Liver (tissue), 9 donors: ENCODE data around the gene GRB2. TPM values are rescaled to one million over a fixed set of nuclear protein-coding genes. Genes with fewer than 3 reads are reported as not detected.
"Not testable (repeated sequence)": the region's sequence is repeated elsewhere in the genome, so short reads cannot be mapped to it uniquely, and the experiment has no call there.

Source experiments
- DNase-seq: peaks from one replicate; pipeline ENCODE4 v3.0.0-alpha.2; 2017; ENCODE audit warnings: low spot score
- H3K27ac ChIP-seq, 2 donors: one replicate each; pipeline ENCODE4 v1.7.0; 2013; ENCODE audit warnings: inconsistent platforms in 2 of 2, low read length in 2 of 2, control low read depth in 1 of 2, low read depth in 1 of 2, mild to moderate bottlenecking in 1 of 2
- H3K27me3 ChIP-seq, 4 donors: one replicate each; pipeline versions ENCODE4 v1.6.1 to v1.7.0; 2013; ENCODE audit warnings: low read length in 3 of 4, inconsistent platforms in 1 of 4, mild to moderate bottlenecking in 1 of 4, moderate library complexity in 1 of 4; ENCODE audit not compliant: control insufficient read depth in 4 of 4, insufficient read depth in 4 of 4
- H3K36me3 ChIP-seq, 4 donors: one replicate each; pipeline versions ENCODE4 v1.6.1 to v1.7.0; 2013; ENCODE audit warnings: low read length in 3 of 4, mild to moderate bottlenecking in 3 of 4, low read depth in 1 of 4, moderate library complexity in 1 of 4; ENCODE audit not compliant: control insufficient read depth in 4 of 4, insufficient read depth in 3 of 4
- H3K4me1 ChIP-seq, 4 donors: one replicate each; pipeline versions ENCODE4 v1.6.1 to v1.7.0; 2013; ENCODE audit warnings: low read length in 3 of 4, mild to moderate bottlenecking in 3 of 4, moderate library complexity in 1 of 4; ENCODE audit not compliant: control insufficient read depth in 4 of 4, insufficient read depth in 4 of 4
- H3K4me3 ChIP-seq, 3 donors: one replicate each; pipeline versions ENCODE4 v1.6.1 to v1.7.0; 2013; ENCODE audit warnings: low read length in 3 of 3, control low read depth in 1 of 3, low read depth in 1 of 3, mild to moderate bottlenecking in 1 of 3
- H3K9ac ChIP-seq, 2 donors: one replicate each; pipeline ENCODE4 v1.7.0; 2013; ENCODE audit warnings: low read length in 2 of 2, mild to moderate bottlenecking in 2 of 2, moderate library complexity in 2 of 2, control low read depth in 1 of 2, low read depth in 1 of 2
- H3K9me3 ChIP-seq, 4 donors: one replicate each; pipeline versions ENCODE4 v1.6.1 to v1.7.0; 2013; ENCODE audit warnings: low read length in 3 of 4; ENCODE audit not compliant: control insufficient read depth in 4 of 4
- EGR1 ChIP-seq, 2 donors: IDR thresholded peaks; 2 replicates each; pipeline ENCODE4 v1.6.1; 2016 to 2018; ENCODE audit warnings: antibody characterized with exemption in 2 of 2, low read depth in 2 of 2
- FOXA1 ChIP-seq: IDR thresholded peaks from 2 replicates; pipeline ENCODE4 v1.6.1; 2016; ENCODE audit warnings: antibody characterized with exemption
- GABPA ChIP-seq, 2 donors: IDR thresholded peaks in 1 of 2; conservative IDR thresholded peaks in 1 of 2; 2 replicates each; pipeline ENCODE4 v1.6.1; 2016; ENCODE audit warnings: antibody characterized with exemption in 2 of 2, mild to moderate bottlenecking in 1 of 2, moderate library complexity in 1 of 2
- HNF4A ChIP-seq, 2 donors: conservative IDR thresholded peaks; 2 replicates each; pipeline ENCODE4 v1.6.1; 2016; ENCODE audit warnings: antibody characterized with exemption in 2 of 2, mild to moderate bottlenecking in 2 of 2
- JUND ChIP-seq, 2 donors: IDR thresholded peaks; 2 replicates each; pipeline ENCODE4 v1.6.1; 2016; ENCODE audit warnings: antibody characterized with exemption in 2 of 2
- RAD21 ChIP-seq, 2 donors: IDR thresholded peaks; 2 replicates each; pipeline ENCODE4 v1.6.1; 2016; ENCODE audit warnings: antibody characterized with exemption in 2 of 2, mild to moderate bottlenecking in 2 of 2
- RXRA ChIP-seq, 2 donors: IDR thresholded peaks; 2 replicates each; pipeline ENCODE4 v1.6.1; 2017 to 2018; ENCODE audit warnings: antibody characterized with exemption in 2 of 2, mild to moderate bottlenecking in 1 of 2
- TAF1 ChIP-seq: conservative IDR thresholded peaks from 2 replicates; pipeline ENCODE4 v1.6.1; 2016; ENCODE audit warnings: antibody characterized with exemption, mild to moderate bottlenecking
- YY1 ChIP-seq: IDR thresholded peaks from 2 replicates; pipeline ENCODE4 v1.6.1; 2016; ENCODE audit warnings: antibody characterized with exemption, mild to moderate bottlenecking
- WGBS: extraction: QIAGEN DNeasy Blood & Tissue Kit; methylation state at CpG from one replicate; pipeline ENCODE4 v1.1.7; 2013; 5-methylcytosine and 5-hydroxymethylcytosine counted together
- polyA plus RNA-seq, 2 donors: library from polyadenylated mRNA; stranded (reverse) in 1 of 2; unstranded in 1 of 2; fragments of 200-250 nt in 1 of 2; fragments of >200 nt in 1 of 2; fragmentation: Nextera tagmentation in 1 of 2; extraction: Ambion mirVana in 1 of 2; gene quantifications; one replicate each; pipeline versions ENCODE4 v1.2.1 to v1.2.3, GENCODE V29; 2013 to 2015
- total RNA-seq, 2 donors: library from RNA; depleted of rRNA; stranded (reverse); fragments of >200 nt; gene quantifications; one replicate each; pipeline ENCODE4 v1.2.3, GENCODE V29; 2014
- TF ChIP-seq, protein P1 (sequence below): IDR thresholded peaks from 2 replicates; pipeline ENCODE4 v1.6.1; 2016; ENCODE audit warnings: antibody characterized with exemption
- TF ChIP-seq, protein P2 (sequence below): IDR thresholded peaks from 2 replicates; pipeline ENCODE4 v1.6.1; 2016; ENCODE audit warnings: antibody characterized with exemption
- TF ChIP-seq, protein P3 (sequence below): IDR thresholded peaks from 2 replicates; pipeline ENCODE4 v1.6.1; 2016; ENCODE audit warnings: antibody characterized with exemption
- TF ChIP-seq, protein P4 (sequence below): fragments of 150-350 bp; IDR thresholded peaks from 2 replicates; pipeline ENCODE4 v1.5.1; 2017; ENCODE audit warnings: improper control_type of control experiment, low read depth, low read length; ENCODE audit not compliant: missing input control
- TF ChIP-seq, protein P5 (sequence below): IDR thresholded peaks from 2 replicates; pipeline ENCODE4 v1.6.1; 2016; ENCODE audit warnings: antibody characterized with exemption, mild to moderate bottlenecking
- donor health status: healthy.
- donor health status: healthy.
- donor health status: healthy.
- donor health status: healthy.
- donor health status: healthy.

The GRB2 gene
- total and polyA plus RNA-seq, 4 donors = 36.0 to 91.8 (median 49.6) TPM

DNA sequence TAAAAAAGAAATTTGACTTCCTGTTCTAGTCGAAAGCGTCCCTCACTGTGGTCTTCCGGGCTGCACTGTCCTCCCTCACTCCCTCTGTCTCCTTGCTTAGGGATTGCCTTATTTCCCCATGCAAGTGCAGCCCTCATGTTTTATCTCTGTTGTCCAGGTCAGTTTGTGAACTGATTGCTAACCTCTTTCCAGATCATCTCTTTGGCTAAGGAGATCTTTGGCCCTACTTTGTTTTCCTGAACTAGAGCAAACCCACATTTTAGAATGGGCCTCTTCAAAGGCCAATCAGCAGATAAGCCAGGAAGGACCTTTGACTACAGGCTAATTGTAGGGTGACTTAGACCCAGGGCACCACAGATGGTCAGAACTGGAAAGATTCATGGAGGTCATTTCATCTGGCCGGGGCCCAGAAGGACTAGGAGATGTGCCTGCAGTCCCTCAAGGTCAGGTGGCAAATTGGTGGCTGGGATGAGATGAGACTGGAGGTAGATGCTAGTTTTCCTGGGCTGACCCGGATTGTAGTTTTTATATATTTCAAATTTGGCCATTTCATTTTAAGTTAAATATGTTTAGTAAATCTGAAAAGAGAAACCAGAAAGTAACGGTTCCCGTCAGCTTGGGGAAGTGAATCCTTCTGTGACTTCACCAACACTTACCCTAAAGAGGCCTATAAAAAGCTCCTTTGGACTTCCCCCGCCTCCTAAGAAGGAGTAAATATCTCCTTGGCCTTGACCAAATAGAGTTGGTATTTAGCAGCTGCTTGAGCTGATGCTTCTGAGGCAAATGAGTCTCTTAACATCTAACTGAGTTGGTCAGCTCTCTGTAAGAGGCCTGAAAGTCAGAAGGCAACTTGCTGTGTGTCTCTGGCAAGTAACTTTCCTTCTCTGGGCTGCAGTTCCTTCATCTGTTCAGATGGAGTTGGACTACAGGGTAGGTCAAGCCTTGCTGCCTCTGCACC, 110.0 kb downstream of the GRB2 start:
- no peaks in the 10 kb centered on the region for H3K36me3 ChIP-seq
- H3K27me3 ChIP-seq = no peaks in the 10 kb centered on the region
- 77% methylated on average over 8 of the region's 8 CpGs for WGBS
- H3K9me3 ChIP-seq = no peaks in the 10 kb centered on the region
- no peak overlapping the region for H3K4me3 ChIP-seq
- DNase-seq = peak; percentile 49
- H3K4me1 ChIP-seq = peaks cover 0 to 6% (median under 1%) of the 10 kb centered on the region in 4 donors
- peak in 1 of 2 donors; percentile 12 for TF ChIP-seq RAD21 (IDR thresholded peaks at IDR 0.05)
- peak in 1 of 2 donors; percentile 38 for TF ChIP-seq HNF4A (conservative IDR thresholded peaks at IDR 0.05)
- TF ChIP-seq RXRA (IDR thresholded peaks at IDR 0.05) = peak in 1 of 2 donors; percentile 23
- TF ChIP-seq, protein P1, sequence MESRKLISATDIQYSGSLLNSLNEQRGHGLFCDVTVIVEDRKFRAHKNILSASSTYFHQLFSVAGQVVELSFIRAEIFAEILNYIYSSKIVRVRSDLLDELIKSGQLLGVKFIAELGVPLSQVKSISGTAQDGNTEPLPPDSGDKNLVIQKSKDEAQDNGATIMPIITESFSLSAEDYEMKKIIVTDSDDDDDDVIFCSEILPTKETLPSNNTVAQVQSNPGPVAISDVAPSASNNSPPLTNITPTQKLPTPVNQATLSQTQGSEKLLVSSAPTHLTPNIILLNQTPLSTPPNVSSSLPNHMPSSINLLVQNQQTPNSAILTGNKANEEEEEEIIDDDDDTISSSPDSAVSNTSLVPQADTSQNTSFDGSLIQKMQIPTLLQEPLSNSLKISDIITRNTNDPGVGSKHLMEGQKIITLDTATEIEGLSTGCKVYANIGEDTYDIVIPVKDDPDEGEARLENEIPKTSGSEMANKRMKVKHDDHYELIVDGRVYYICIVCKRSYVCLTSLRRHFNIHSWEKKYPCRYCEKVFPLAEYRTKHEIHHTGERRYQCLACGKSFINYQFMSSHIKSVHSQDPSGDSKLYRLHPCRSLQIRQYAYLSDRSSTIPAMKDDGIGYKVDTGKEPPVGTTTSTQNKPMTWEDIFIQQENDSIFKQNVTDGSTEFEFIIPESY = no peak
- TF ChIP-seq JUND (IDR thresholded peaks at IDR 0.05) = no peak
- no peak for TF ChIP-seq EGR1 (IDR thresholded peaks at IDR 0.05; ENCODE audit: low read depth in 2 of 2)
- TF ChIP-seq, protein P2, sequence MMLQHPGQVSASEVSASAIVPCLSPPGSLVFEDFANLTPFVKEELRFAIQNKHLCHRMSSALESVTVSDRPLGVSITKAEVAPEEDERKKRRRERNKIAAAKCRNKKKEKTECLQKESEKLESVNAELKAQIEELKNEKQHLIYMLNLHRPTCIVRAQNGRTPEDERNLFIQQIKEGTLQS = no peak
- peak overlapping the region in 1 of 2 donors; percentile 20 for H3K9ac ChIP-seq
- H3K27ac ChIP-seq = peak overlapping the region; percentile 59 to 69

DNA sequence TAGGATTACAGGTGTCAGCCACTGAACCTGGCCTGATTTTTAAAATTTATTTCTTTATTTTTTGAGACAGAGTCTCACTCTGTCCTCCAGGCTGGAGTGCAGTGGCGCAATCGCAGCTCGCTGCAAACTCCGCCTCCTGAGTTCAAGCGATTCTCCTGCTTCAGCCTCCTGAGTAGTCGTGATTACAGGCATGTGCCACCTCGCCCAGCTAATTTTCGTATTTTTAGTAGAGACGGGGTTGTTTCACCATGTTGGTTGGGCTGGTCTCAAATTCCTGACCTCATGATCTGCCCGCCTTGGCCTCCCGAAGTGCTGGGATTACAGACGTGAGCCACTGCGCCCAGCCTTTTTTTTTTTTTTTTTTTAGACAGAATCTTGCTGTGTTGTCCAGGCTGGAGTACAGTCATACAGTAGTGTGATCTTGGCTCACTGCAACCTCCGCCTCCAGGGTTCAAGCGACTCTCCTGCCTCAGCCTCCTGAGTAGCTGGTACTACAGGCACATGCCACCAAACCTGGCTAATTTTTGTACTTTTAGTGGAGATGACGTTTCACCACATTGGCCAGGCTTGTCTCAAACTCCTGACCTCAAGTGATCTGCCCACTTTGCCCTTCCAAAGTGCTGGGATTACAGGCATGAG, 112.5 kb downstream of the GRB2 start:
- DNase-seq, H3K36me3 ChIP-seq, H3K4me3 ChIP-seq, H3K27me3 ChIP-seq, H3K9me3 ChIP-seq, H3K27ac ChIP-seq, H3K9ac ChIP-seq: not testable (repeated sequence)
- H3K4me1 ChIP-seq = peaks cover 0 to 17% (median 8%) of the 10 kb centered on the region in 4 donors
- 74% methylated on average over 16 of the region's 16 CpGs for WGBS

DNA sequence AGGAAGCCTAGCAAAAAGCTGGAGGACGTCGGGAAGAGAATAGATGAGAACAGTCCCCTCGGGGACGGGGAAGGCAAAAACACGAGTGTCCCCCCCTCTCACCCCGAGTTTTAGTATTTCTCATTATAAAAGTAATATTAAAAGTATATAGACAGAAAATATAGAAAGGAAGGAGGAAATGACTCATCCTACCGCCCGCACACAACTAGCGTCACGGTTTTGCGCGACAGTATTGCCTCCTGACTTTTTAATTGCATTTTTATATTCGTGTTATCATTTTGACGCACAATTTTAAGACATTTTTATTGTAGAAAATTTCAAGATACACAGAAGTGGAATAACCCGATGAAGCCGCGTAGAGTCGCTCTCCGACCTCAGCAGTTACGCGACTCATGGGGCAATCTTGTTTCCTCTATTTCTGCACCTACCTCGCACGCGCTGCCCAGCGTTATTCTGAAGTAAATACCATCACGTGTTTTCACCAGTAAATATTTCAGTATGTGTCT, 115.6 kb downstream of the GRB2 start:
- H3K27ac ChIP-seq = peak overlapping the region; percentile 81 to 87
- H3K4me3 ChIP-seq = peak overlapping the region; percentile 54 to 77 (median 58)
- peak overlapping the region; percentile 74 to 76 for H3K9ac ChIP-seq
- WGBS = 9% methylated on average over 26 of the region's 26 CpGs
- peaks cover 0 to 6% (median 0%) of the 10 kb centered on the region in 4 donors for H3K36me3 ChIP-seq
- TF ChIP-seq, protein P3, sequence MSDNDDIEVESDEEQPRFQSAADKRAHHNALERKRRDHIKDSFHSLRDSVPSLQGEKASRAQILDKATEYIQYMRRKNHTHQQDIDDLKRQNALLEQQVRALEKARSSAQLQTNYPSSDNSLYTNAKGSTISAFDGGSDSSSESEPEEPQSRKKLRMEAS = peak; percentile 34
- TF ChIP-seq TAF1 = no peak
- peak; percentile 87 for TF ChIP-seq YY1
- TF ChIP-seq RAD21 (IDR thresholded peaks at IDR 0.05) = peak; percentile 71 to 74
- TF ChIP-seq, protein P4, sequence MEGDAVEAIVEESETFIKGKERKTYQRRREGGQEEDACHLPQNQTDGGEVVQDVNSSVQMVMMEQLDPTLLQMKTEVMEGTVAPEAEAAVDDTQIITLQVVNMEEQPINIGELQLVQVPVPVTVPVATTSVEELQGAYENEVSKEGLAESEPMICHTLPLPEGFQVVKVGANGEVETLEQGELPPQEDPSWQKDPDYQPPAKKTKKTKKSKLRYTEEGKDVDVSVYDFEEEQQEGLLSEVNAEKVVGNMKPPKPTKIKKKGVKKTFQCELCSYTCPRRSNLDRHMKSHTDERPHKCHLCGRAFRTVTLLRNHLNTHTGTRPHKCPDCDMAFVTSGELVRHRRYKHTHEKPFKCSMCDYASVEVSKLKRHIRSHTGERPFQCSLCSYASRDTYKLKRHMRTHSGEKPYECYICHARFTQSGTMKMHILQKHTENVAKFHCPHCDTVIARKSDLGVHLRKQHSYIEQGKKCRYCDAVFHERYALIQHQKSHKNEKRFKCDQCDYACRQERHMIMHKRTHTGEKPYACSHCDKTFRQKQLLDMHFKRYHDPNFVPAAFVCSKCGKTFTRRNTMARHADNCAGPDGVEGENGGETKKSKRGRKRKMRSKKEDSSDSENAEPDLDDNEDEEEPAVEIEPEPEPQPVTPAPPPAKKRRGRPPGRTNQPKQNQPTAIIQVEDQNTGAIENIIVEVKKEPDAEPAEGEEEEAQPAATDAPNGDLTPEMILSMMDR = peak; percentile 22
- TF ChIP-seq, protein P5, sequence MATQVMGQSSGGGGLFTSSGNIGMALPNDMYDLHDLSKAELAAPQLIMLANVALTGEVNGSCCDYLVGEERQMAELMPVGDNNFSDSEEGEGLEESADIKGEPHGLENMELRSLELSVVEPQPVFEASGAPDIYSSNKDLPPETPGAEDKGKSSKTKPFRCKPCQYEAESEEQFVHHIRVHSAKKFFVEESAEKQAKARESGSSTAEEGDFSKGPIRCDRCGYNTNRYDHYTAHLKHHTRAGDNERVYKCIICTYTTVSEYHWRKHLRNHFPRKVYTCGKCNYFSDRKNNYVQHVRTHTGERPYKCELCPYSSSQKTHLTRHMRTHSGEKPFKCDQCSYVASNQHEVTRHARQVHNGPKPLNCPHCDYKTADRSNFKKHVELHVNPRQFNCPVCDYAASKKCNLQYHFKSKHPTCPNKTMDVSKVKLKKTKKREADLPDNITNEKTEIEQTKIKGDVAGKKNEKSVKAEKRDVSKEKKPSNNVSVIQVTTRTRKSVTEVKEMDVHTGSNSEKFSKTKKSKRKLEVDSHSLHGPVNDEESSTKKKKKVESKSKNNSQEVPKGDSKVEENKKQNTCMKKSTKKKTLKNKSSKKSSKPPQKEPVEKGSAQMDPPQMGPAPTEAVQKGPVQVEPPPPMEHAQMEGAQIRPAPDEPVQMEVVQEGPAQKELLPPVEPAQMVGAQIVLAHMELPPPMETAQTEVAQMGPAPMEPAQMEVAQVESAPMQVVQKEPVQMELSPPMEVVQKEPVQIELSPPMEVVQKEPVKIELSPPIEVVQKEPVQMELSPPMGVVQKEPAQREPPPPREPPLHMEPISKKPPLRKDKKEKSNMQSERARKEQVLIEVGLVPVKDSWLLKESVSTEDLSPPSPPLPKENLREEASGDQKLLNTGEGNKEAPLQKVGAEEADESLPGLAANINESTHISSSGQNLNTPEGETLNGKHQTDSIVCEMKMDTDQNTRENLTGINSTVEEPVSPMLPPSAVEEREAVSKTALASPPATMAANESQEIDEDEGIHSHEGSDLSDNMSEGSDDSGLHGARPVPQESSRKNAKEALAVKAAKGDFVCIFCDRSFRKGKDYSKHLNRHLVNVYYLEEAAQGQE = peak; percentile 29
- no peak for TF ChIP-seq FOXA1
- peak in 1 of 2 donors; percentile 8 for TF ChIP-seq GABPA (IDR thresholded peaks at IDR 0.05 in 1 of 2, conservative IDR thresholded peaks at IDR 0.05 in 1 of 2)
- no peak for TF ChIP-seq EGR1 (IDR thresholded peaks at IDR 0.05; ENCODE audit: low read depth in 2 of 2)
- TF ChIP-seq JUND (IDR thresholded peaks at IDR 0.05) = peak; percentile 76 to 86
- peaks cover 0 to 10% (median 7%) of the 10 kb centered on the region in 4 donors for H3K4me1 ChIP-seq
- H3K27me3 ChIP-seq = no peaks in the 10 kb centered on the region
- H3K9me3 ChIP-seq = no peaks in the 10 kb centered on the region
- DNase-seq = no peak
